Epithelial cell of esophagus (primary cell): ENCODE data around the gene KLHL30.

ENCODE experiments used
- DNase-seq: peaks from one replicate; pipeline ENCODE4 v3.0.0; 2010; ENCODE audit warnings: low read depth
- H3K4me3 ChIP-seq: 2 replicates; pipeline ENCODE4 v1.5.1; 2011; ENCODE audit warnings: mild to moderate bottlenecking, low read length, control low read depth
- CTCF ChIP-seq: IDR thresholded peaks from 2 replicates; pipeline ENCODE4 v1.5.1; 2011; ENCODE audit warnings: low read depth, mild to moderate bottlenecking, low read length, control low read depth, inconsistent platforms; ENCODE audit not compliant: insufficient read depth; ENCODE audit errors: missing control alignments

The KLHL30 gene

GRCh38 chr2:238117199-238118154 is 21.0 kb upstream of the KLHL30 start:
- TF ChIP-seq CTCF = no peak
- no peak overlapping the region for H3K4me3 ChIP-seq
- DNase-seq = no peak

- no peak overlapping the region for H3K4me3 ChIP-seq
- TF ChIP-seq CTCF = no peak
- DNase-seq = no peak
Measured at GRCh38 chr2:238119756-238120462, 18.6 kb upstream of the KLHL30 start.

GRCh38 chr2:238120463-238121298 is 17.8 kb upstream of the KLHL30 start:
- peak; percentile 26 for DNase-seq
- TF ChIP-seq CTCF = no peak
- no peak overlapping the region for H3K4me3 ChIP-seq

GRCh38 chr2:238121511-238122286 is 16.8 kb upstream of the KLHL30 start:
- H3K4me3 ChIP-seq = no peak overlapping the region
- no peak for DNase-seq
- TF ChIP-seq CTCF = no peak

- DNase-seq = no peak
- H3K4me3 ChIP-seq = no peak overlapping the region
- TF ChIP-seq CTCF = no peak
Measured at GRCh38 chr2:238122287-238123217, 15.9 kb upstream of the KLHL30 start.
